T-helper 9 cell (primary cell): Measurements from ENCODE around the gene PCLO.
A peak's percentile ranks its signal among the peaks of the same experiment; 100 is the strongest.

Source experiments
- DNase-seq: peaks from one replicate; pipeline ENCODE4 v3.0.0-alpha.2; 2020
- total RNA-seq, 2 donors: gene quantifications; one replicate each; lab custom pipeline; 2026; lab: John Stamatoyannopoulos, UW

Gene PCLO
- total RNA-seq: 0 reads per million in 2 donors

DNA sequence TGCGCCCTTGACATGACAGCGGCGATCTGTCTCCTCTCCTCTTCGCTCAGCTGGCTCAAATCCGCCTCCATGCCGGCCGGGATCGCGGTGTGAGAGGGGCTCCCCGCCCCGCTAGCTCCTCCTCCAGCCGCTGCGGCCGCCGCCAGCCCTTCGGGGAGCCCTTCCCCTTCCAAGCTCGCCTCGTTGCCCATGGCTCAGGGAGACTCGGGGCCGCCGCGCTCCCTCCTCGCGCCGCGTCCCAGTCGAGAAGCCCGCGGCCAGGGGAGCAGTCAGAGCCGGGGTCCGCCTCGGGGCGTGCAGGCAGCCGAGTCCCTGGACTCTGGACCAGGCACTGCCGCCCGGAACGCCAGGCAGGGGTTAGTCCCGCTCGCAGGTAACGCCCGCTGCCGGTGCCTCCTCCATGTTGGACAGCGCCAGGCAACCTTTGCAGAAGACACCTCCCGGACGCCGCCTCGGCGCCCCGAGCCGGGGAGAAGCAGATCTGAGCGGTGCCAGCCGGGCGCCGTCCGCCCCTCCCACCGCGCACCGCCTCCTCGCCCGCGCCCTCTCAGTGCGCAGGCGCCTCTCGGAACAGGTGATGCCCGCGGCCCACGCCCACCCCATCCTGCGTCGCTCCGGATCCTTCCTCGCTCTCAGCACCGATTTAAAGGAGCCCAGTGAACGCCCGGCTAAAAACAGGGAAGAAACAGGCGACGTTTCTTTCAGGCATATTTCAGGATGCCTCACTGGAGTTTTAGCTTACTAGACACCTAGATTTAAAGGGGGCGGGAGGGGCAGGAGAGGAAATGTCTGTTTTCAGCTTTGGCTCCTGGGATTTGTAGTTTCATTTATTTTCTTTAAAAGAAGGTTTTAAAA, at the start of gene PCLO:
TSS of gene PCLO (minus strand) at position 483 of the 855 bp plus-strand sequence. CDS start at position 191, 292 bp downstream.
- peak; percentile 6 for DNase-seq

- no peak for DNase-seq
Measured at GRCh38 chr7:83211685-83212084, 49.0 kb upstream of the PCLO start.

- no peak for DNase-seq
Measured at GRCh38 chr7:83210479-83210878, 47.8 kb upstream of the PCLO start.

DNA sequence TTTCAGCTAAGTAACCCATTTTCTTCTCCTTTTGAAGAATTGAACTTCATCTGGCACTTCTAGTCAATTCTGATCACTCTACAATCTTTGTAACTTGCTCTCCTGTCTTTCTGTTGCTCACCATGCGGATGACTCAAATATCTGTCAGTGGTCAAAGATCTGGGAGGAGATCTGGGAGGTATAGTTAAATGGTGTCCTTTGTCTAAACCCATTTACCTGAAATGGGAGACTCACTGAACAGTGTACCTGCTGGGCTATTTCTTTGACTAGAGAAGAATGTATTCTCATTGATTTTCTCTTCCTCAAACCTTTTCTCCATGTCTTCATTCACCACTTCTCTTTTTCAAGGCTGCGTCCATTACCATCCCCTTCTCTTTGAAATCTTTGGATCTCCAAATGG, 42.0 kb upstream of the PCLO start:
- DNase-seq: no peak

- DNase-seq: no peak
Measured at GRCh38 chr7:83201355-83201754, 38.7 kb upstream of the PCLO start.

GRCh38 chr7:83190659-83191389, 28.1 kb upstream of the PCLO start:
- DNase-seq: no peak

DNA sequence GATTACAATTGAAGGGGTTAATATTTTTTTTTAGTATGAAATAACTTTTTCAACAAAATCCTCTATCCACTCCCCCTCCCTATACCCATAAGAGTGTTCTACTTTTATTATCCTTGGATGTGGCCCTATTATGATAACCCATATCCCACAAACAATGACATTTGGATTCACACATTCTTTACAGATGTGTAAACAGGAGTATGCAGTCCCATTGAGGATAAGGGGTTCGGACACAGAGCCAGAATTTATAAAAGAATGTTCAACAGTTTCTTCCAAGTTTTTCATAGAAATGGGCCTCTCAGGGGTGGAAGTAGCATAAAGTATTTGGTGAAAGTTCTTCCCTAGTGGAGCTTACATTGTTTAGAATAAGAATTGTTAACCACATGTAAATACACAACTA, 16.1 kb upstream of the PCLO start:
- DNase-seq: no peak

GRCh38 chr7:83178066-83178465, 15.4 kb upstream of the PCLO start:
- no peak for DNase-seq

DNA sequence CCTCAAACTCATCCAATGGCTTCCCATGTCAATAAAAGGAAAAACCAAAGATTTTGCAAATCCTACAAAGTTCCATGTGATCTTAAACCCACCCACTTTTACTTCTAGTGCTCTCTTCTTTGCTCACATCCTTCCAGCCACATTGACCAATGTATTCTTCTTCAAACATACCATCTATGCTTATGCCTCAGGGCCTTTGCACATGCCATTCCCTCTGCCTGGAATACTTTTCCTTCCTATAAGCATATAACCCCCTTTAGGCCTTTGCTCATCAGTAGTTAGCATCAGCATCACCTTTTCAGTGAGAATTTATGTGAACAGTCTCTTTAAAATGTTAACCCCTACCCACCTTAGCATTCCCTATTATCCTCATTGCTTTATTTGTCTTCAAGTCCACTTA, 11.0 kb upstream of the PCLO start:
- no peak for DNase-seq

DNA sequence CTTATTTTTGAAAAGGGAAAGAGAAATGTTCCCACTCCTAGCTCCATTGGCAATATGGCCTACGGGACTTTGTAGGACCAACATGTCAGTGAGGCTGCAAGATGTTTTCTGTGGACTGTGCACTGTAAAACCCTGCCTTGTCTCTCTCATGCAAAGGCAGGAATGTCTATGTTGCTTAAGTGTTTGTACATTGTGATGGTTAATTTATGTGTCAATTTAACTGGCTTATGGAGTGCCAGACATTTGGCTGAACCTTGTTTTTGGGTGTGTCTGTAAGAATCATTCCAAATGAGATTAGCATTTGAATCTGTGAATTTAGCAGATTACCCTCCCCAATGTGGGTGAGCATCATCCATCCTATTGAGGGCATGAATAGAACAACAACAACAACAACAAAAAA, 4.1 kb upstream of the PCLO start:
- no peak for DNase-seq

DNA sequence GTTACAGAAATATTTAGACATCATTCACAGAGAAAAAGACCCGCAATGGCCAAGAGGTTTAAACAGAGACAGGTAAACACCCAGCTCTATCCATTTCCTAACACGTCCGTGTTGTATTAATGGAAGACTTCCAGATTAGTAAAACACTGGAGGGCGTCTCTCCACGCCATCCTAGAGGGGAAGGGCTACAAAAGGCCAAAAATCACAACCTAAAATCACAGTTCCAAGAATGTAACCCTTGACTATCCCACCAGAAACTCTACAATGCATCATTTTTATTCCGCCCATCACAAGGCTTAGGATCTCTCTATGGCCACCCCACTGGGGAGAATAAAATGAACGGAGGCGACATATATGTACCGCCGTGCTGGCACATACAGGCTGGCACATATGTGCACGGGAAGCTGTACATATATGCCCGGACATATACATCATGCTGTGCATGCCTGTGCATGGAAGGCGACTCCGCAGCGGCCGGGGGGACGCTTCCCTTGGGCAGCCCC, 734 bp downstream of the PCLO start:
- DNase-seq: no peak

DNA sequence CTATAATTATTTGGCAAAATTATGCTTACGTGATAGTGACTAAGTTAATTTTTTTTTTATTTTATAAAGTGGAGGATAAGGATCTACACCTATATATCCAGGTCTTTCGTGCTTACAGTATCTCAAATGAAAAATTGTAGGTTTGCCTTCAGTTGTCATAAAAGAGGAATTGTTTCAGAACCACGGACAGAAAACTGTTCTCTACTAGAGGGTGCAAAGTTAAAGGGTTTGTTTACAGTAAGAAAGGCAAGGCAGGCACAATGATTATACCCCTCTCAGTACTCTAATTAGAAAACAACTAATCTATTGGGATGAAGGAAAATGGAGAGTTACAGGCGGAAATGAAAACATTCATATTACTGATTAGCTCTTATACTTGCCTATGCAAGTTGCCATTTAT, 1.5 kb downstream of the PCLO start:
- DNase-seq: no peak

DNA sequence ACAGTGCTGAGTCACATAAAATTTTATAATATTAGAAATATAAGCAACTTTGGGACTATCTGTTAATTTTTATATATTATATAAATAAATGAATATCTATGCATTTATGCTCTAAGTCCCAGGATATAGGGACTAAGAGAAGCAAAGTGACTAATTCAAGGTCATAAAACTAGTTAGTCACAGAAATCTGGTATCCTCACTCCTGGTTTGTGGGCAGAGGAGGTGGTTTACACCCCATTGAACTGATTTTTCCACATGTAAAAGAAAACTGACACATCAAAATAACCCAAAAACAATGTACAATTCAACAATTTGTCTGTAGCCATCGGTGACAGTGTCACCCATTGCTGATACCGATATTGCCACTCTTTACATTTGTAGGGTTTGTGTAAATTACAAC, 3.0 kb downstream of the PCLO start:
- DNase-seq: no peak

GRCh38 chr7:83156006-83156405, 6.7 kb downstream of the PCLO start:
- no peak for DNase-seq

GRCh38 chr7:83155407-83155806, 7.3 kb downstream of the PCLO start:
- no peak for DNase-seq

DNA sequence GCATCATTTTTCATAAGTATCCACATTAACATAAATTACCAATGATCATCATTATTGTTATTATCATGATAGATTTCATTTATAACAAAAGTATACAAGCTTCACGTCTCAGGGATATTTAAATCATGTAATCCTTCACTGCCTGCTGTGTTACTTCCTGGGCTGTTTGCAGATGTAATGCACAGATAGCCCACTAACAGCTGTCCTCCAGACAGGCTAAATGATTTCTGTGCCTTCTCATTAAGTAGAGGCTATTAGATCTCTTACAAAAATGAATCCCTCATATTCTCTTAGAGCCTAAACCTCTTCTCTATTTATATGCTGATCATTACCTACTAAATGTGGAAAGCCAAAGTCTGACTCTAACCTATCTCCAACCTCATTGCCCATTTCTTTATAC, 9.3 kb downstream of the PCLO start:
- no peak for DNase-seq

GRCh38 chr7:83150310-83150709, 12.4 kb downstream of the PCLO start:
- no peak for DNase-seq

DNA sequence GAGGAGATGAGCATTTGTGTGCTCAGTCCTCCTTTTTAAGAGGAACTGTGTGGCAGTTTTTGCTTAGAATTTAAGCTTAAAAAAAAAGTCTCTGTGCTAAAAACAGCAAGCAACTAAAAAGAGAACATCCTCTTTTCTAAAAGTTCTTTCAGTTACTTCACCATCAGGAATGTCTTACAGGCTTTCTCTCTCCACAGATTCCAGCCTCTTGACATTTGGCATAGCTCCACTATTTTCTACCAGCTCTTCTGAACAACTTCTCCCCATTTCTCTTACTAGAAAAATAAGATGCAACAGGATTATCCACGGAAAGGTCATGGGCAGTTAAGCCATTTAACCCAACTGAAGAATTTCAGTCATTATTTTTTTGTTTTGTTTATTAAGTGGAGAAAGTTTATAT, 13.2 kb downstream of the PCLO start:
- DNase-seq: no peak

GRCh38 chr7:83148776-83149175, 13.9 kb downstream of the PCLO start:
- no peak for DNase-seq

DNA sequence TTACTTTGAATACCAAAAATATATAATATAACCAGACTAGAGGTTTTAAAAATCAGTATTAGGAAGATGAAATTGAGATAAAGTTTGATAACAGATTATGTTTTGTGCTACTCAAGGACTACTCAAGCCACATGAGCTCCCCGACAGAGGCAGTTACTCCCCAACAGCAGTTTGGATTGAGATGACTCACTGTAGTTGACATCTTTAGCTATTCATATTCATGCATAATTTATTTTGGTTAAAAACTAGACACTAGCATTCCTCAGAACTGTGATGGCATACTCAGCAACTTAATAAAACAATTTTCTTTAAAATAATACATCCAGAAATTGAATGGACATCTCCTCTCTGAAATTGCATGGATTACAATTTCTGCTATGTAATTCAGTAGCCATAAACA, 19.6 kb downstream of the PCLO start:
- no peak for DNase-seq

DNA sequence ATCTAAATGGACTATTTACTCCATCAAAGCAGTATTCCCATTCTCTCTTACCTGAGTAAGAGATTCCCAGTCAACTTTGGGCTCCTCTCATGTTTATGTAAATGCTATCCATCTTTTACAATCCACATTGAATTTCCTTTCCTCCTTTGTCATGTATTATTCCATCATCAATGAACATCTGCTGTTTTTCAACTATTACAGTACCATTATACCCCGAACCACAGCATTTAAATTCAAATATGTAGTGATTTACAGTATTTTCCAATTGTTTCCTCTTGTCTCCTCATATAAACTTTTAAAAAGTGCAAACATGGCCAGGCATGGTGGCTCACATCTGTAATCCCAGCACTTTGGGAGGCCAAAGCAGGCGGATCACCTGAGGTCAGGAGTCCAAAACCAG, 20.3 kb downstream of the PCLO start:
- DNase-seq: no peak

GRCh38 chr7:83141927-83142326, 20.8 kb downstream of the PCLO start:
- DNase-seq: no peak

GRCh38 chr7:83130623-83131545, 31.8 kb downstream of the PCLO start:
- no peak for DNase-seq
